ENCODE data around the gene REEP1. TPM values are rescaled to one million over a fixed set of nuclear protein-coding genes. Genes with fewer than 3 reads are reported as not detected.

Gene REEP1
- total and polyA plus RNA-seq, 2 of the 13 experiments (the other 11 are each of a cell fraction or from before 2014, with no cell fraction given) = 0.27 TPM; not detected in 1

- no peak for ATAC-seq
- ChIA-PET POLR2A (no interaction called here), CTCF (ENCODE audit: low intra/inter-chr PET ratio, low total read pairs) (no interaction called here)
- no TSS peak for BruUV-seq (replicated peaks)
- 55% methylated on average over 8 of the region's 8 CpGs for WGBS (ENCODE audit: low lambda C conversion rate)
- Histone ChIP-seq H3K36me3 (replicated peaks in 1 of 2; ENCODE audit: control insufficient read depth in 1 of 2, insufficient read depth in 2 of 2, low read length in 2 of 2) (no peaks in the 10 kb centered on the region), H3K27ac (ENCODE audit: extremely low read length, insufficient read depth, low read length) (no peak overlapping the region), H3K79me2 (ENCODE audit: insufficient read depth, low read length) (no peaks in the 10 kb centered on the region), H3K9me3 (ENCODE audit: low read length) (no peaks in the 10 kb centered on the region), H3K4me2 (ENCODE audit: low read depth, low read length) (no peak overlapping the region), H3K4me1 (ENCODE audit: insufficient read depth, low read length) (peaks cover 1% of the 10 kb centered on the region; the same call in 1 of the 2 replicates), H3K4me3 (replicated peaks in 1 of 3; ENCODE audit: insufficient read depth in 1 of 3, low read depth in 2 of 3, low read length in 3 of 3) (no peak overlapping the region), H3K27me3 (ENCODE audit: control insufficient read depth in 1 of 2, insufficient read depth in 2 of 2, low read length in 2 of 2) (peaks cover 0 to 20% of the 10 kb centered on the region in 2 experiments; a peak in 1 of 5 replicates), H2AFZ (ENCODE audit: low read length) (no peak overlapping the region), H3K9ac (ENCODE audit: insufficient read depth, low read depth, low read length) (no peak overlapping the region), H4K20me1 (ENCODE audit: insufficient read depth, low read length) (no peaks in the 10 kb centered on the region)
- DNase-seq (ENCODE audit: low spot score) = no peak
- intact Hi-C loops (cut with micrococcal nuclease; ENCODE audit: unreplicated experiment) (no loop called here), in situ Hi-C loops (cut with HindIII; ENCODE audit: extremely low pct_ligation_motif_present, low pct_unique_long_range_greater_than_20kb) (no loop called here)
- no peak for FAIRE-seq
- TF ChIP-seq ZNF746 (CRISPR knock-in tag; IDR thresholded peaks at IDR 0.05) (no peak), SKIL (CRISPR knock-in tag; IDR thresholded peaks at IDR 0.05; ENCODE audit: borderline replicate concordance) (no peak), ZNF235 (CRISPR knock-in tag; IDR thresholded peaks at IDR 0.05; ENCODE audit: borderline replicate concordance) (no peak), ZNF350 (CRISPR knock-in tag; IDR thresholded peaks at IDR 0.05; ENCODE audit: borderline replicate concordance, low read depth) (no peak), ZBTB43 (CRISPR knock-in tag; conservative IDR thresholded peaks at IDR 0.05) (no peak), POLR2AphosphoS2 (IDR thresholded peaks at IDR 0.05; ENCODE audit: low read depth, low read length) (no peak), SIX1 (CRISPR knock-in tag; IDR thresholded peaks at IDR 0.05; ENCODE audit: borderline replicate concordance) (no peak)
Measured at GRCh38 chr2:86352137-86352726, 14.8 kb upstream of the REEP1 start.
